AG08396 (cell line): ENCODE results near the gene SMNDC1.
"Not testable (repeated sequence)": the region's sequence is repeated elsewhere in the genome, so short reads cannot be mapped to it uniquely, and the experiment has no call there.

ENCODE experiments used
- DNase-seq: peaks from one replicate; pipeline ENCODE4 v3.0.0; 2012; ENCODE audit warnings: low spot score, mixed read lengths

The SMNDC1 gene

GRCh38 chr10:110251392-110251791 is 53.3 kb downstream of the SMNDC1 start:
- not testable (repeated sequence) for DNase-seq

- DNase-seq, result not testable (repeated sequence)
Measured at GRCh38 chr10:110249489-110249888, 55.2 kb downstream of the SMNDC1 start.

GRCh38 chr10:110247833-110248232 is 56.9 kb downstream of the SMNDC1 start:
- not testable (repeated sequence) for DNase-seq

GRCh38 chr10:110244550-110244949 is 60.2 kb downstream of the SMNDC1 start:
- no peak for DNase-seq

GRCh38 chr10:110242511-110242910 is 62.2 kb downstream of the SMNDC1 start:
- DNase-seq, result no peak

GRCh38 chr10:110241841-110242240 is 62.9 kb downstream of the SMNDC1 start:
- DNase-seq, result no peak

- no peak for DNase-seq
Measured at GRCh38 chr10:110241407-110241806, 63.3 kb downstream of the SMNDC1 start.
